Karpas-422 (cell line): ENCODE data around the gene GRIFIN. TPM values are rescaled to one million over a fixed set of nuclear protein-coding genes. Genes with fewer than 3 reads are reported as not detected.
"Not testable (repeated sequence)": the region's sequence is repeated elsewhere in the genome, so short reads cannot be mapped to it uniquely, and the experiment has no call there.

Experiments
- DNase-seq: peaks from one replicate; pipeline ENCODE4 v3.0.0-alpha.2; 2015
- H2AFZ ChIP-seq: fragments of 200-600 bp; sonication (generic); 2 replicates; pipeline ENCODE4 v1.6.1; 2014; ENCODE audit warnings: antibody characterized with exemption, low read length, mixed read lengths
- H3K27ac ChIP-seq: fragments of 200-600 bp; sonication (generic); 2 replicates; pipeline ENCODE4 v1.5.1; 2014; ENCODE audit warnings: mild to moderate bottlenecking, low read length, moderate library complexity
- H3K27me3 ChIP-seq: fragments of 200-600 bp; sonication (generic); 2 replicates; pipeline ENCODE4 v1.6.1; 2014; ENCODE audit warnings: low read length, mixed read lengths
- H3K36me3 ChIP-seq: fragments of 200-600 bp; sonication (generic); 2 replicates; pipeline ENCODE4 v1.6.1; 2014; ENCODE audit warnings: low read length, mixed read lengths; ENCODE audit not compliant: insufficient read depth
- H3K4me1 ChIP-seq: fragments of 200-600 bp; sonication (generic); 2 replicates; pipeline ENCODE4 v1.6.1; 2014; ENCODE audit warnings: mild to moderate bottlenecking, low read length, mixed read lengths
- H3K4me2 ChIP-seq: fragments of 200-600 bp; sonication (generic); 2 replicates; pipeline ENCODE4 v1.6.1; 2014; ENCODE audit warnings: low read length, low read depth, mild to moderate bottlenecking; ENCODE audit not compliant: poor library complexity, severe bottlenecking
- H3K4me3 ChIP-seq: fragments of 200-600 bp; sonication (generic); 2 replicates; pipeline ENCODE4 v1.5.1; 2014; ENCODE audit warnings: mild to moderate bottlenecking, antibody characterized with exemption, low read length, mixed read lengths
- H3K79me2 ChIP-seq: fragments of 200-600 bp; sonication (generic); 2 replicates; pipeline ENCODE4 v1.6.1; 2014; ENCODE audit warnings: mild to moderate bottlenecking, low read length, mixed read lengths
- H3K9ac ChIP-seq: fragments of 200-600 bp; sonication (generic); 2 replicates; pipeline ENCODE4 v1.6.0; 2014; ENCODE audit warnings: low read length
- H3K9me2 ChIP-seq: fragments of 200-600 bp; sonication (generic), shearing (Covaris generic); replicated peaks from 2 replicates; pipeline ENCODE4 v1.6.0; 2014; ENCODE audit warnings: mild to moderate bottlenecking, low read length, moderate library complexity; ENCODE audit not compliant: insufficient read depth
- H3K9me3 ChIP-seq: fragments of 300-700, 200-600 bp; sonication (generic); 2 replicates; pipeline ENCODE4 v1.6.1; 2014; ENCODE audit warnings: low read length, mixed read lengths
- H4K20me1 ChIP-seq: fragments of 200-600 bp; sonication (generic); 2 replicates; pipeline ENCODE4 v1.6.1; 2014; ENCODE audit warnings: mild to moderate bottlenecking, antibody characterized with exemption, low read length, low read depth; ENCODE audit not compliant: insufficient read depth
- total RNA-seq: library from RNA; depleted of rRNA; stranded (reverse); fragments of >200 nt; shearing (Covaris generic); gene quantifications from 2 replicates; pipeline ENCODE4 v1.2.3, GENCODE V29; 2014; ENCODE audit warnings: low replicate concordance

GRIFIN gene
- total RNA-seq, 1 experiment from 2014 or later: not detected

DNA sequence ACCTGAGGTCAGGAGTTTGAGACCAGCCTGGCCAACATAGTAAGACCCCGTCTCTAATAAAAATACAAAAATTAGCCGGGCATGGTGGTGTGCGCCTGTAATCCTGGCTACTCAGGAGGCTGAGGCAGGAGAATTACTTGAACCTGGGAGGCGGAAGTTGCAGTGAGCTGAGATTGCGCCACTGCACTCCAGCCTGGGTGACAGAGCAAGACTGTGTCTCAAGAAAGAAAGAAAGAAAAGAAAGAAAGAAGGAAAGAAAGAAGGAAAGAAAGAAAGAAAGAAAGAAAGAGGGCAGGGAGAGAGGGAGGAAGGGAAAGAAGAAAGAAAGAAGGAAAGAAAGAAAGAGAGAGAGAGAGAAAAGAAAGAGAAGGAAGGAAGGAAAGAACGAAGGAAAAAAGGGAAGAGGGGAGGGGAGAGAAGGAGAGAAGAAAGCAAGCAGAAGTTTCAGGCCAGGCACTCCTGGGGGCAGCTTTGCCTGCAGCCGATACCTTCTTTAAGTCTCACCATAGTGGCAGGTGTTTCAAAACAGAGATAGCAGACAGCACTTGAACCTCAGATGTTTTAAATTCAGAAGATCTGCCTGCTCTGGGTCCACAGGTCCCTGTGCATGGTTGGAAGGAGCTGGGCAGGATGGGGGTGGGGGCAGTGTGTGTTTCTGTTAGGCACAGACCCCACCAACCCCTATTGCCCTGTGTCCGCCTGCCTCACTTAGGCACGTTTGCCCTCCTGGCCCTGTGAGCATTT lies 6.6 kb downstream of the GRIFIN start:
- not testable (repeated sequence) for H3K27ac ChIP-seq, DNase-seq, H3K36me3 ChIP-seq, H3K4me3 ChIP-seq, H3K9me2 ChIP-seq, H3K4me1 ChIP-seq, H3K9me3 ChIP-seq, H3K9ac ChIP-seq, H3K4me2 ChIP-seq, H2AFZ ChIP-seq, H3K79me2 ChIP-seq, H3K27me3 ChIP-seq, H4K20me1 ChIP-seq

DNA sequence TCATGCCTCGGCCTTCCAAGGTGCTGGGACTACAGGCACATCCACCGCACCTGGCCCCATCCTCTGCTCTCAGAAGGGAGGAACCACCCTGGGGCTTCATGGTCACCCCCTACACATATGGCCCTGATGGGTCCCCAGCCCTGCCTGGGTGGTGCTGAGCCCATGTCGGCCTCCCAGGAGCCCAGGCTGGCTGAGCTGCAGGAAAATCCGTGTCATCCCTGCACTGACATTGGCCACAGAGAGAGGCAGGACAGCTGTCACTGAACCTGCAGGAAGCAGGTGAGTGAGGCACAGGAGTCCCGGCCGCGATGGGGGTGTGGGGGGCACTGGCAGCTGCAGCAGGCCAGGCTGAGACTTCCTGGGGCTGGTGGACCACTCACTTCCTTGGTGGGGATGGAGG lies 8.0 kb downstream of the GRIFIN start:
- peaks cover 7% of the 10 kb centered on the region for H3K4me1 ChIP-seq
- no peak overlapping the region for H3K4me2 ChIP-seq
- no peak overlapping the region for H2AFZ ChIP-seq
- H3K27me3 ChIP-seq: no peaks in the 10 kb centered on the region
- H3K79me2 ChIP-seq: no peaks in the 10 kb centered on the region
- no peak for DNase-seq
- H4K20me1 ChIP-seq: no peaks in the 10 kb centered on the region; the same call in 1 of the 2 replicates
- no peak overlapping the region for H3K4me3 ChIP-seq
- no peaks in the 10 kb centered on the region for H3K9me2 ChIP-seq
- H3K36me3 ChIP-seq: no peaks in the 10 kb centered on the region
- H3K9me3 ChIP-seq: no peaks in the 10 kb centered on the region
- H3K9ac ChIP-seq: no peak overlapping the region
- H3K27ac ChIP-seq: no peak overlapping the region

DNA sequence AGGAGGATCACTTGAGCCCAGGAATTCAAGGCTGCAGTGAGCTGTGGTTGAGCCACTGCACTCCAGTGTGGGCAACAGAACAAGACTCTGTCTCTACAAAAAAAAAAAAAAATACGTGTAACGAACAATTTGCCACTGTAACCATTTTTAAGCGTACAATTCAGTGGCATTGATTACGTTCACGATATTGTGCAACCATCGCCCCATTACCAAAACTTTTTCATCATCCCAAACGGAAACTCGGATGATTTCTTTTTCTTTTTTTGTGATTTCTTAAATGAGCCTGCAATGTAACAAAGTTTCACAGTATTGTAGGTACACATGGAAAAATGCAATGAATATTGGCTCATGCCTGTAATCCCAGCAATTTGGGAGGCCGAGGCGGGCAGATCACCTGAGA lies 9.5 kb downstream of the GRIFIN start:
- no peak overlapping the region for H3K9ac ChIP-seq
- H3K27ac ChIP-seq: no peak overlapping the region
- DNase-seq: no peak
- H3K4me3 ChIP-seq: no peak overlapping the region
- H3K9me2 ChIP-seq: no peaks in the 10 kb centered on the region
- H3K4me1 ChIP-seq: peaks cover 7% of the 10 kb centered on the region
- no peaks in the 10 kb centered on the region; the same call in 1 of the 2 replicates for H4K20me1 ChIP-seq
- no peaks in the 10 kb centered on the region for H3K36me3 ChIP-seq
- H3K4me2 ChIP-seq: no peak overlapping the region
- H3K79me2 ChIP-seq: no peaks in the 10 kb centered on the region
- H2AFZ ChIP-seq: no peak overlapping the region
- H3K27me3 ChIP-seq: no peaks in the 10 kb centered on the region
- H3K9me3 ChIP-seq: no peaks in the 10 kb centered on the region

DNA sequence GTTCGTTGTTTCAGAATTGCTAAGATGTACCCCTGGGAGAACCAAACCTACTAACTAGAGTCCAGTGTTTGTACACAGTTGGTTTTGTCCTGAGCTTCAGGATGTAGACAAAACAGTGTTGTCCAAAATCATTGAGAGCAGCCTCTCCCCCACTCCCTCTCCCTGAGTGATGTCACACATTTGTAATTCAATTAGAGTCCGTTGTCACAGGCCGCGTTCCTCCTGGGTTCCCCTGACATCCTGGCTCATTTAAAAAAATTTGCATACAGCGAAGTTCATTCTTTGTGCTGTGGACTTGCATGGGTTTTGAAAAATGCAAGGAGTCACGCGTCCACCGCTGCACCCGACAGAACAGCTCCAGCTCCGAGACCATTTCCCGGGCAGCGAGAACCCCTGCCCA lies 10.3 kb downstream of the GRIFIN start:
- DNase-seq: peak; percentile 65
- no peak overlapping the region for H3K27ac ChIP-seq
- no peak overlapping the region for H3K9ac ChIP-seq
- no peak overlapping the region for H3K4me3 ChIP-seq
- H2AFZ ChIP-seq: no peak overlapping the region
- no peaks in the 10 kb centered on the region for H3K9me2 ChIP-seq
- peaks cover 7% of the 10 kb centered on the region for H3K4me1 ChIP-seq
- H3K27me3 ChIP-seq: no peaks in the 10 kb centered on the region
- no peaks in the 10 kb centered on the region; the same call in 1 of the 2 replicates for H4K20me1 ChIP-seq
- H3K9me3 ChIP-seq: no peaks in the 10 kb centered on the region
- no peaks in the 10 kb centered on the region for H3K36me3 ChIP-seq
- H3K79me2 ChIP-seq: no peaks in the 10 kb centered on the region
- peak overlapping the region; percentile 11 for H3K4me2 ChIP-seq

DNA sequence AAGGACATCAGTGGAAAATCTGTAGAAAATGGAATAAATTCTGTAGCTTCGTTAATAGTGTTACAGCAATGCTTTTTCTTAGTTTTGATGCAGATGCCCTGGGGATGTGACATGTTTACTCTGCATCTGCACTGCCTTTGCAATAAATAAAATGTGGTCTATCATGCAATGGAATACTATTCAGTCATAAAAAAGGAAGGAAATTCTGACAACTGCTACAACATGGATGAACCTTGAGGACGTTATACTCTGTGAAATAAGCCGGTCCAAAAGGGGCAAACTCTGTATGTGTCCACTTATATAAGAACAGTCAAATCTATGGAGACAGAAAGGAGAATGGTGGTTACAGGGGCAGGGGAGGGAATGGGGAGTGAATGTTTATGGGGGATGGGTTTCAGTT lies 13.5 kb downstream of the GRIFIN start:
- peaks cover 7% of the 10 kb centered on the region for H3K4me1 ChIP-seq
- H3K79me2 ChIP-seq: no peaks in the 10 kb centered on the region
- H3K27me3 ChIP-seq: no peaks in the 10 kb centered on the region
- no peak overlapping the region for H3K27ac ChIP-seq
- H4K20me1 ChIP-seq: no peaks in the 10 kb centered on the region
- H3K9me2 ChIP-seq: no peaks in the 10 kb centered on the region
- H3K4me2 ChIP-seq: no peak overlapping the region
- no peak overlapping the region for H2AFZ ChIP-seq
- DNase-seq: no peak
- no peaks in the 10 kb centered on the region for H3K9me3 ChIP-seq
- H3K9ac ChIP-seq: no peak overlapping the region
- H3K4me3 ChIP-seq: no peak overlapping the region
- no peaks in the 10 kb centered on the region for H3K36me3 ChIP-seq

DNA sequence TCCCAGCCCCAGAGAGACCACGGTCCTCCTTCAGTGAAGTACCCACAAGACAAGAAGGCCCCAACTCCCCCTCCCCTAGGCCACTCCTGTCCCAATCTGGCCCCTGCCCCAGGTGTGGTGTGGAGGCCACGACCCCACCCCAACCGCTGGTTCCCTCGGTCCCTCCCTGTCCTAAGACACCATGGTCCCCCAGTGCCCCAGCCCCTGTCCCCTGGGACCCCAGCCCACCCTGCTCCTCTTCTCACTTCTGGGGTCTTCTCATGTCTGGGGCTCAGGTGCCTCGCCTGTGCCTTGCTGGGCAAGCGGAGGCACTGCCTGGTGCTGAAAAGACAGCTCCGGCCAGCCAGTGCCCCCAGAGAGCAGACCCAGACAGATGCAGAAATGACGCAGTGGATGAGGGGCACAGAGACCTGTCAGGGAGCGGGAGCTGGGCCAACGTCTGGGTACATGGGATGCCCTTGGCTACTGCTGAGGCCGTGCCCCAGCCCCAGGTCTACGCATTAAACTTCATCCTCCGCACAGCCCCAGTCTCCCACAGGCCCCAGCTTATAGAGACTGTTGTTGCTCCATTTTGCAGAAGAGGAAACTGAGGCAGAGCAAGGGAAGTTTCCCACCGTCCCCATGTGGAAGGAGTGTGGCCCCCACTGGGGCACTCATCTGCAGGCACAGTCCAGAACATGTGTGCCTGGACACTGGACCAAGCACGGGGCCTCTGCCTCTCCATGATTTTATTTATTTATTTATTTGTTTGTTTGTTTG lies 14.8 kb downstream of the GRIFIN start:
- H3K79me2 ChIP-seq: no peaks in the 10 kb centered on the region
- H3K4me3 ChIP-seq: no peak overlapping the region
- H3K4me1 ChIP-seq: peaks cover 7% of the 10 kb centered on the region
- H3K9ac ChIP-seq: no peak overlapping the region
- H3K27me3 ChIP-seq: no peaks in the 10 kb centered on the region
- H2AFZ ChIP-seq: no peak overlapping the region
- H3K4me2 ChIP-seq: no peak overlapping the region
- no peaks in the 10 kb centered on the region for H3K9me3 ChIP-seq
- H3K36me3 ChIP-seq: no peaks in the 10 kb centered on the region
- H4K20me1 ChIP-seq: no peaks in the 10 kb centered on the region
- no peak overlapping the region for H3K27ac ChIP-seq
- no peak for DNase-seq
- no peaks in the 10 kb centered on the region for H3K9me2 ChIP-seq

DNA sequence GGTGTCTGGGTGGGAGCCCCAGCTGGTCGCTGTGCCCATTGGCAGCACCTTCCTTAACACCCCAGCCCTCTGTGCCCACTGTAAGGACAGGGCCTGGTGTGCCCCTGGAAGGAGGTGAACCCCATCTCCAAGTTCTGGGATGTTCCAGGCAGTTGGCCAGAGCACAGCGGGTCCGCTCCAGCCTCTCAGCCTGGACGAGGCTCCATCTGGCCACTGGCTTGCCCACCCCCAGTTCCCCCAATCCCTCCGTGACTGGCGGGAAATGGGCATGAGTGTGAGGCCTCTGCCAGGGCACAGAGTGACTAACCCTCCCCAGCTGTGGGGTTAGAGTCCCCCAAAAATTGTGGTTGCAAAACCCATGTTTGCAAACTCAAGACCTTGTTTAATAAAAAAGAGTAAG lies 15.6 kb downstream of the GRIFIN start:
- DNase-seq: no peak
- Histone ChIP-seq H3K4me1 (peaks cover under 1% of the 10 kb centered on the region), H3K9ac (no peak overlapping the region), H3K4me2 (no peak overlapping the region), H3K9me2 (no peaks in the 10 kb centered on the region), H3K4me3 (no peak overlapping the region), H3K27ac (no peak overlapping the region), H3K27me3 (no peaks in the 10 kb centered on the region), H4K20me1 (no peaks in the 10 kb centered on the region), H3K79me2 (no peaks in the 10 kb centered on the region), H2AFZ (no peak overlapping the region), H3K36me3 (no peaks in the 10 kb centered on the region), H3K9me3 (no peaks in the 10 kb centered on the region)

DNA sequence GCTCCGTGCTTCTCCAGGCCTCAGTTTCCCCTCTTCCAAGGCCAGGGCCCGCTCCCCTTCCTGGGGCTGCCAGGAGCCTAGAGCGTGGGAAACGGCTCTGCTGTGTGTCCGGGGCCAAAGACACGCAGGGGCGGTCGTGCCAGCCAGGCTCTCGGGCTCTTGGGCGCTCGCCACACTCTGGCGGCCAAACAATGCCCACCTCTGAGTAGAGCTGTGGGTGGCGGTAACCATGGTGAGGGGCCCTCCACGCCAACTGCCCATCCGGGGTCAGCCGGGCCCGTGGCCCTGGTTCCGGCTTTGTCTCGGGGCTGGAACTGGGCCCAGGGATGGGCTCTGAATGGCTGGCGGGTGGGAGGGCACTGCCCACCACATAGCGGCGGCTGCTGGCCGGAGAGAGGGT lies 16.0 kb downstream of the GRIFIN start:
- no peaks in the 10 kb centered on the region for H3K4me1 ChIP-seq
- no peaks in the 10 kb centered on the region for H3K9me2 ChIP-seq
- H3K27me3 ChIP-seq: no peaks in the 10 kb centered on the region
- H3K27ac ChIP-seq: no peak overlapping the region
- H3K9ac ChIP-seq: no peak overlapping the region
- no peaks in the 10 kb centered on the region for H3K9me3 ChIP-seq
- no peaks in the 10 kb centered on the region for H3K36me3 ChIP-seq
- no peaks in the 10 kb centered on the region for H4K20me1 ChIP-seq
- no peak overlapping the region for H3K4me2 ChIP-seq
- H3K4me3 ChIP-seq: no peak overlapping the region
- no peak for DNase-seq
- no peak overlapping the region for H2AFZ ChIP-seq
- H3K79me2 ChIP-seq: no peaks in the 10 kb centered on the region
